Gastrocnemius medialis (tissue), 4 donors: ENCODE measurements around the gene TELO2. TPM values are rescaled to one million over a fixed set of nuclear protein-coding genes. Genes with fewer than 3 reads are reported as not detected.

Source experiments
- ATAC-seq, 2 donors: fragments of 150-250 bp; one replicate each; pipeline ENCODE4 v1.9.1; 2016
- DNase-seq, 2 donors: peaks; one replicate each; pipeline ENCODE4 v3.0.0-alpha.2; 2019
- H3K27ac ChIP-seq, 4 donors: fragments of 200-600 bp; sonication (generic); 1 replicate in 1 of 4; 2 replicates in 3 of 4; pipeline ENCODE4 v1.5.1; 2016 to 2018; ENCODE audit warnings: mild to moderate bottlenecking in 2 of 4, moderate library complexity in 1 of 4
- H3K27me3 ChIP-seq, 3 donors: fragments of 200-600 bp; sonication (generic) in 2 of 3; 1 replicate in 1 of 3; 2 replicates in 2 of 3; pipeline versions ENCODE4 v1.5.1 to v1.6.0; 2016 to 2019; ENCODE audit warnings: mild to moderate bottlenecking in 1 of 3, moderate library complexity in 1 of 3
- H3K36me3 ChIP-seq, 2 donors: fragments of 200-600 bp; sonication (generic) in 1 of 2; one replicate each; pipeline ENCODE4 v1.5.1; 2017 to 2018
- H3K4me1 ChIP-seq, 2 donors: fragments of 200-600 bp; sonication (generic) in 1 of 2; one replicate each; pipeline ENCODE4 v1.5.1; 2016 to 2017; ENCODE audit warnings: mild to moderate bottlenecking in 2 of 2
- H3K4me3 ChIP-seq, 4 donors: fragments of 200-600 bp; sonication (generic) in 3 of 4; 1 replicate in 1 of 4; 2 replicates in 3 of 4; pipeline ENCODE4 v1.5.1; 2016 to 2019; ENCODE audit warnings: mild to moderate bottlenecking in 2 of 4
- H3K9me3 ChIP-seq, 3 donors: fragments of 200-600 bp; sonication (generic) in 2 of 3; 1 replicate in 1 of 3; 2 replicates in 2 of 3; pipeline ENCODE4 v1.5.1; 2016 to 2019
- CTCF ChIP-seq, 5 experiments: fragments of 450-650 bp in 3 of 5; fragments of 200-600 bp in 2 of 5; sonication (generic) in 2 of 5; IDR thresholded peaks in 4 of 5; conservative IDR thresholded peaks in 1 of 5; 1 replicate in 4 of 5; 2 replicates in 1 of 5; pipeline ENCODE4 v1.5.1; 2016 to 2019; ENCODE audit warnings: antibody characterized with exemption in 5 of 5, mild to moderate bottlenecking in 3 of 5, moderate library complexity in 3 of 5
- POLR2A ChIP-seq, 2 donors: fragments of 450-650 bp; IDR thresholded peaks; one replicate each; pipeline ENCODE4 v1.6.1; 2017; ENCODE audit warnings: antibody characterized with exemption in 2 of 2, mild to moderate bottlenecking in 2 of 2, moderate library complexity in 2 of 2
- in situ Hi-C, 4 donors: fragments of 200-750 bp; cut with MboI; loops; one replicate each; pipeline versions ENCODE4 v1.15.0 to v1.8.0; 2017; ENCODE audit warnings: low sequenced_read_pairs in 4 of 4
- intact Hi-C: fragments of 100-400 bp; cut with DNase I; formaldehyde crosslinking; loops from one replicate; pipeline ENCODE4 v1.15.1; 2023; ENCODE audit warnings: low total_unique reads
- total RNA-seq, 4 donors: library from RNA; depleted of rRNA; stranded (reverse); fragments of >200 nt; gene quantifications; one replicate each; pipeline versions ENCODE4 v1.1.0 to v1.2.3, GENCODE V29; 2016

The TELO2 gene
- total RNA-seq, 4 donors from 2014 or later, result 2.9 to 11.2 (median 9.8) TPM

- no peak for TF ChIP-seq CTCF (IDR thresholded peaks at IDR 0.05 in 4 of 5, conservative IDR thresholded peaks at IDR 0.05 in 1 of 5)
- TF ChIP-seq POLR2A (IDR thresholded peaks at IDR 0.05), result no peak
- DNase-seq, result no peak
- H3K9me3 ChIP-seq, result no peaks in the 10 kb centered on the region
- no peak for ATAC-seq
- no peak overlapping the region for H3K27ac ChIP-seq
- in situ Hi-C loops (no loop called here), intact Hi-C loops (no loop called here)
- peaks cover 0 to 77% of the 10 kb centered on the region in 2 donors for H3K36me3 ChIP-seq
- H3K4me1 ChIP-seq, result no peaks in the 10 kb centered on the region
- H3K27me3 ChIP-seq, result no peaks in the 10 kb centered on the region
- H3K4me3 ChIP-seq, result no peak overlapping the region
Observed at GRCh38 chr16:1456951-1457350, 36.2 kb upstream of the TELO2 start.

- ATAC-seq (no peak), DNase-seq (no peak)
- peaks cover 0 to 70% of the 10 kb centered on the region in 2 donors for H3K36me3 ChIP-seq
- intact Hi-C loops (no loop called here), in situ Hi-C loops (no loop called here)
- no peaks in the 10 kb centered on the region for H3K9me3 ChIP-seq
- no peaks in the 10 kb centered on the region for H3K4me1 ChIP-seq
- TF ChIP-seq CTCF (IDR thresholded peaks at IDR 0.05 in 4 of 5, conservative IDR thresholded peaks at IDR 0.05 in 1 of 5) (no peak), POLR2A (IDR thresholded peaks at IDR 0.05) (no peak)
- no peaks in the 10 kb centered on the region for H3K27me3 ChIP-seq
- no peak overlapping the region for H3K27ac ChIP-seq
- no peak overlapping the region for H3K4me3 ChIP-seq
Observed at GRCh38 chr16:1457489-1458245, 35.5 kb upstream of the TELO2 start.

- Histone ChIP-seq H3K27me3 (no peaks in the 10 kb centered on the region), H3K4me3 (no peak overlapping the region), H3K9me3 (no peaks in the 10 kb centered on the region), H3K27ac (no peak overlapping the region), H3K4me1 (no peaks in the 10 kb centered on the region), H3K36me3 (peaks cover 0 to 62% of the 10 kb centered on the region in 2 donors)
- in situ Hi-C loops (no loop called here), intact Hi-C loops (no loop called here)
- TF ChIP-seq POLR2A (IDR thresholded peaks at IDR 0.05) (no peak), CTCF (IDR thresholded peaks at IDR 0.05 in 4 of 5, conservative IDR thresholded peaks at IDR 0.05 in 1 of 5) (no peak)
- ATAC-seq (no peak), DNase-seq (no peak)
Observed at GRCh38 chr16:1458336-1458976, 34.7 kb upstream of the TELO2 start.

- no peak overlapping the region for H3K27ac ChIP-seq
- no peak overlapping the region for H3K4me3 ChIP-seq
- no peaks in the 10 kb centered on the region for H3K27me3 ChIP-seq
- in situ Hi-C loops (no loop called here), intact Hi-C loops (no loop called here)
- H3K9me3 ChIP-seq, result no peaks in the 10 kb centered on the region
- peaks cover 0 to 58% of the 10 kb centered on the region in 2 donors for H3K36me3 ChIP-seq
- ATAC-seq, result no peak
- no peaks in the 10 kb centered on the region for H3K4me1 ChIP-seq
- TF ChIP-seq CTCF (IDR thresholded peaks at IDR 0.05 in 4 of 5, conservative IDR thresholded peaks at IDR 0.05 in 1 of 5) (no peak), POLR2A (IDR thresholded peaks at IDR 0.05) (no peak)
- no peak for DNase-seq
Observed at GRCh38 chr16:1458977-1459341, 34.2 kb upstream of the TELO2 start.
